ENCODE results near the gene PDZK1.
"Not testable (repeated sequence)": the region's sequence is repeated elsewhere in the genome, so short reads cannot be mapped to it uniquely, and the experiment has no call there.

Gene PDZK1

DNA sequence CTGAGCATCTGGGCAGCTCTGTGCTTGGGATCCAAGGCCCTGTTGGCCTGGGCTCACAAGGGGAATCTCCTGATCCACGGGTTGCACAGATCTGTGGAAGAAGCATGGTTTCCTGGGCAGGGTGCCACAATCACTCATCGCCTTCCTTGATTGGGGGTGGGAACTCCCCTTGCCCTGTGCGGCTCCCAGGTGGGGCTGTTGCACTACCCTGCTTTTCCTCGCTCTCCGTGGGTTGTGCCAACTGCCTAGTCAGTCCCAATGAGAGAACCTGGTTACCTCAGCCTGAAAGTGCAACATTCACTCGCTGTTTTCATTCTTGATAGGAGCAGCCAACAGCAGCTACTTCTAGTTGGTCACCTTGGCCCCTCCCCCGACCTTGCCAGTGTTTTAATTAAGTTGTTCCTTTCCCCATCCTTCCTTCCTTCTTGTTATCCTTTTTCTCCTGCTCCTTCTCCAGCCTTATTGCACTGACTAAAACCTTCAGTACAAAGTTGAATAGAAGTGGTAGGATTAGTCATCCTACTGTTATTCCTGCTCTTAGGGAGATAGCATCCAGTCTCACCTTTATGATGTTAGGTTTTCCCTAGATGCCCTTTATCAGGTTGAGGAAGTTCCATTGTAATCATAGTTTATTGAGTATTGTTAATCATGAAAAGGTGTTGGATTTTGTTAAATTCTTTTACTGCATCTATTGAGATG is 50.8 kb downstream of the PDZK1 start:
- not testable (repeated sequence) for DNase-seq

DNA sequence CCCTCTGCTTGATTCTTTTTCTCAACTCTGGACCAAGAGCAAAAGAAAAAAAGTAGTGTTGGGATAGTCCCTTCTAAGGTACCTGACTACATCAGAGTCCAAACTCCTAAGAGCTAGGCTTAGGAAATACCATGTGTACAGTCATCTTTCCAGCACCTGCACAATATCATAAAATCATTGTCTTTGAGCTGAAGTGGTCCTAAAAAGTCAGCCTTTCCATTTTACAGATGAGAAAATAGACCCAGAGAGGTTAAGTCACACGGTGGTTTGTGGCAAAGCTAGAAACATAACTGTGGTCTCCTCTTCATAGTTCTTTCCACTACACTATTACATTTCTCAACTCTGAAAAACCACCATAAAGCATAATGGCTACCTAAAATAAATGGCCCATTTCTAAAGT is 63.2 kb downstream of the PDZK1 start:
- not testable (repeated sequence) for DNase-seq

DNA sequence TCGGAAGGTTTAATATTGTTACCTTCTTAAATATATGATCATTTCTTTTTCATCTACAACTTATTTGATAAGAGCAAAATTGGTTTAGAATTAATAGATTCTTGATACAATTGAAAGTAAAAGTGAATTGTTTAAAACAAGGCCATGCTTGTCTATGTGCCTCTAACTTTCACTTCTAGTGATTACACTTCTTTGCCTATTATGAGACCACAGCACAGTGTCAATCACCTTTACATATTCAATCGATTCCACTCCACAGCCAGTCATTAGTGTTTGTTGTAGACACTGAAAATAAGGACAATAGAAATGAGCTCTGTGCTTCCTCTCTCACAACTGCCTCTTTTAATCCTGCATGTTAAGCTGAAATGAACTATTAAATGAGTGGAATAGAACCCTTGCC is 65.3 kb downstream of the PDZK1 start:
- not testable (repeated sequence) for DNase-seq

DNA sequence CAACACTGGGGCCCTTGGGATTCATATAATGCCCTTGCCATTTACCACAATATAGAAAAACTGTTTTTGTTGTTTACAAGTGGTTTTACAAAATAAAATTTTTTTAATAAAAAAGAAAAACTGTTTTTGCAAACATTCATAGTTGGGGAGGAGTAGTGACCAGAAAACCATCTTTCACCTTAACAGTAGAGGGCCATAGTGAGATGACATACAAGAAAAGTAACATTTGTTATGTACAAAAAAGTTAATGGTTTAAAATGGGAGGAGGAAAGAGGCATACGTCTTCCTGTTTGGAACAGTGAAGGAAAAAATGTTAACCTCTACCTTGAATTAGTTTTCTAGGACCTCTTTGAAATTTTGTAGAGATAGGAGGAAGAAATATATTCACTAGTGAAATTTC is 70.9 kb downstream of the PDZK1 start:
- not testable (repeated sequence) for DNase-seq

DNA sequence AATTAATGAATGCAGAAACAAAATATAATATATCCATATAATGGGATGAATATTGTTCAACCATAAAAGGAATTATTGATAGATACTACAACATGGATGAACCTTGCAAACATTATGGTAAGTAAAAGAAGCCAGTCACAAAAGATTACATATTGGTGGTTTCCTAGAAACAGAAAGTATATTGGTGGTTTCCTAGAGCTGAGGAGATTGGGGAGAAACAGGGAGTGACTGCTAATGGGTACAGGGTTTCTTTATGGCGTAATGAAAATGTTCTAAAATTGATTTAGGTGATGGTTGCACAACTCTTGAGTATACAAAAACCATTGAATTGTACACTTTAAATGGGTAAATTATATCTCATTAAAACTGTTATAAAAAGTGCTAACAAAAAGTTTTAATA is 85.0 kb downstream of the PDZK1 start:
- not testable (repeated sequence) for DNase-seq
